ENCODE data around the gene PTGIR.

PTGIR gene

GRCh38 chr19:46621191-46622117 lies 3.4 kb downstream of the PTGIR start:
- Histone ChIP-seq H3K36me3 (no peaks in the 10 kb centered on the region), H3K27me3 (ENCODE audit: insufficient read depth, low read depth, severe bottlenecking) (no peaks in the 10 kb centered on the region), H3K9me3 (ENCODE audit: severe bottlenecking) (no peaks in the 10 kb centered on the region), H3K27ac (peak overlapping the region; percentile 88), H3K4me3 (ENCODE audit: low read depth, low read length) (no peak overlapping the region)
- peak; percentile 38 for DNase-seq
- peak; percentile 12; the same call in 1 of the 2 replicates for TF ChIP-seq CTCF (IDR thresholded peaks at IDR 0.05; ENCODE audit: low read depth, low read length)

GRCh38 chr19:46620716-46621115 lies 4.2 kb downstream of the PTGIR start:
- peak overlapping the region; percentile 88 for H3K27ac ChIP-seq
- no peak overlapping the region for H3K4me3 ChIP-seq (ENCODE audit: low read depth, low read length)
- no peak for TF ChIP-seq CTCF (IDR thresholded peaks at IDR 0.05; ENCODE audit: low read depth, low read length)

GRCh38 chr19:46620267-46620666 lies 4.6 kb downstream of the PTGIR start:
- H3K9me3 ChIP-seq (ENCODE audit: severe bottlenecking), result no peaks in the 10 kb centered on the region
- no peak overlapping the region for H3K4me3 ChIP-seq (ENCODE audit: low read depth, low read length)
- H3K36me3 ChIP-seq, result no peaks in the 10 kb centered on the region
- peak overlapping the region; percentile 88 for H3K27ac ChIP-seq
- no peaks in the 10 kb centered on the region for H3K27me3 ChIP-seq (ENCODE audit: insufficient read depth, low read depth, severe bottlenecking)
- no peak for TF ChIP-seq CTCF (IDR thresholded peaks at IDR 0.05; ENCODE audit: low read depth, low read length)
- peak; percentile 30 for DNase-seq

More at GRCh38 chr19:46620716-46621115, 4.2 kb downstream of the PTGIR start:
- H3K9me3 ChIP-seq (ENCODE audit: severe bottlenecking), result no peaks in the 10 kb centered on the region
- DNase-seq, result no peak
- no peaks in the 10 kb centered on the region for H3K36me3 ChIP-seq
- no peaks in the 10 kb centered on the region for H3K27me3 ChIP-seq (ENCODE audit: insufficient read depth, low read depth, severe bottlenecking)

GRCh38 chr19:46618670-46619231 lies 6.1 kb downstream of the PTGIR start:
- H3K4me3 ChIP-seq (ENCODE audit: low read depth, low read length), result no peak overlapping the region

GRCh38 chr19:46617601-46618000 lies 7.3 kb downstream of the PTGIR start:
- no peak for TF ChIP-seq CTCF (IDR thresholded peaks at IDR 0.05; ENCODE audit: low read depth, low read length)
- Histone ChIP-seq H3K4me3 (ENCODE audit: low read depth, low read length) (no peak overlapping the region), H3K9me3 (ENCODE audit: severe bottlenecking) (no peaks in the 10 kb centered on the region), H3K27ac (peak overlapping the region; percentile 88), H3K36me3 (no peaks in the 10 kb centered on the region), H3K27me3 (ENCODE audit: insufficient read depth, low read depth, severe bottlenecking) (no peaks in the 10 kb centered on the region)
- no peak for DNase-seq

More at GRCh38 chr19:46618670-46619231, 6.1 kb downstream of the PTGIR start:
- Histone ChIP-seq H3K36me3 (no peaks in the 10 kb centered on the region), H3K27ac (peak overlapping the region; percentile 88), H3K9me3 (ENCODE audit: severe bottlenecking) (no peaks in the 10 kb centered on the region), H3K27me3 (ENCODE audit: insufficient read depth, low read depth, severe bottlenecking) (no peaks in the 10 kb centered on the region)
- TF ChIP-seq CTCF (IDR thresholded peaks at IDR 0.05; ENCODE audit: low read depth, low read length), result no peak
- peak; percentile 89 for DNase-seq

Data from WERI-Rb-1 (cell line).